A549 (cell line): ENCODE measurements around the gene SESN3. TPM values are rescaled to one million over a fixed set of nuclear protein-coding genes. Genes with fewer than 3 reads are reported as not detected.

Source experiments
- ATAC-seq, 2 experiments: fragments of 200-7000 bp in 1 of 2; fragments of >200 bp in 1 of 2; cut with Nextera tagmentation in 1 of 2; cut with Tn5 transposase in 1 of 2; 3 replicates each; pipeline versions ENCODE4 v1.8.0 to v1.9.1; 2018 to 2020; ENCODE audit warnings: mild to moderate bottlenecking in 1 of 2, moderate library complexity in 1 of 2
- CTCF ChIA-PET: fragments of 300-600 bp; sonication (Branson Sonifier 250); formaldehyde crosslinking; extraction: SDS; loops from one replicate; lab custom pipeline; 2021; ENCODE audit warnings: antibody characterized with exemption, inconsistent platforms; lab: Yijun Ruan, JAX
- POLR2A ChIA-PET: fragments of 350-600 bp; formaldehyde crosslinking; extraction: SDS; loops from one replicate; lab custom pipeline; 2021; ENCODE audit warnings: antibody characterized with exemption, inconsistent platforms; lab: Yijun Ruan, JAX
- DNase-seq, 2 experiments: peaks; one replicate each; pipeline versions ENCODE4 v3.0.0 to v3.0.0-alpha.2; 2011 to 2016; ENCODE audit warnings: low read depth in 1 of 2, low spot score in 1 of 2
- FAIRE-seq: peaks from 2 replicates; lab custom pipeline; 2011; peaks lifted over from hg19 to GRCh38; lab: Jason Lieb, UNC
- H3K27ac ChIP-seq, 2 experiments: fragments of >200 bp; sonication (Bioruptor Twin); formaldehyde crosslinking; 3 replicates each; pipeline ENCODE4 v1.5.1; 2016 to 2017
- H3K4me1 ChIP-seq: fragments of >200 bp; sonication (Bioruptor Twin); formaldehyde crosslinking; 3 replicates; pipeline ENCODE4 v1.6.1; 2016
- H3K4me2 ChIP-seq: fragments of >200 bp; sonication (Bioruptor Twin); formaldehyde crosslinking; 3 replicates; pipeline ENCODE4 v1.6.1; 2016
- H3K4me3 ChIP-seq: fragments of >200 bp; sonication (Bioruptor Twin); formaldehyde crosslinking; 3 replicates; pipeline ENCODE4 v1.5.1; 2016
- H3K9me3 ChIP-seq: fragments of >200 bp; sonication (Bioruptor Twin); formaldehyde crosslinking; 3 replicates; pipeline ENCODE4 v1.6.1; 2016
- ATOH8 ChIP-seq: fragments of 250-450 bp; sonication (Bioruptor Pico); IDR thresholded peaks from 2 replicates; pipeline ENCODE4 v1.5.0; 2020; ENCODE audit warnings: low read depth, mild to moderate bottlenecking, moderate library complexity
- CHD4 ChIP-seq: fragments of 200-600 bp; sonication (generic); IDR thresholded peaks from 2 replicates; pipeline ENCODE4 v1.6.1; 2016; ENCODE audit warnings: antibody characterized with exemption, mild to moderate bottlenecking, borderline replicate concordance
- CTCF ChIP-seq: fragments of >200 bp; sonication (Bioruptor Twin); formaldehyde crosslinking; IDR thresholded peaks from 3 replicates; pipeline ENCODE4 v1.5.1; 2016
- EHMT2 ChIP-seq: fragments of 200-600 bp; sonication (generic); IDR thresholded peaks from 2 replicates; pipeline ENCODE4 v1.6.1; 2016; ENCODE audit warnings: antibody characterized with exemption, low read depth, mild to moderate bottlenecking, moderate library complexity
- ESRRA ChIP-seq: fragments of 150-350 bp; IDR thresholded peaks from 2 replicates; pipeline ENCODE4 v1.6.1; 2014; ENCODE audit warnings: mild to moderate bottlenecking, low read length, borderline replicate concordance
- FOSL2 ChIP-seq, 2 experiments: fragments of 450-650 bp in 1 of 2; fragments of >200 bp in 1 of 2; sonication (Bioruptor Twin) in 1 of 2; formaldehyde crosslinking; IDR thresholded peaks; 2 replicates each; pipeline versions ENCODE4 v1.5.0 to v1.6.1; 2016 to 2020; ENCODE audit warnings: mild to moderate bottlenecking in 1 of 2, moderate library complexity in 1 of 2
- HOXA7 ChIP-seq: fragments of 250-450 bp; sonication (Bioruptor Pico); IDR thresholded peaks from 2 replicates; pipeline ENCODE4 v1.5.0; 2020; ENCODE audit warnings: mild to moderate bottlenecking, moderate library complexity
- JUN ChIP-seq, 2 experiments: fragments of >200 bp; sonication (Bioruptor Twin); formaldehyde crosslinking; IDR thresholded peaks; 2 replicates in 1 of 2; 3 replicates in 1 of 2; pipeline ENCODE4 v1.6.1; 2016 to 2017
- NPAS2 ChIP-seq: fragments of 250-450 bp; sonication (Bioruptor Pico); IDR thresholded peaks from 2 replicates; pipeline ENCODE4 v1.8.0; 2022; ENCODE audit warnings: mild to moderate bottlenecking, moderate library complexity, borderline replicate concordance
- PHF8 ChIP-seq: fragments of 200-600 bp; sonication (generic); IDR thresholded peaks from 2 replicates; pipeline ENCODE4 v1.6.1; 2016; ENCODE audit warnings: low read depth, mild to moderate bottlenecking, antibody characterized with exemption, moderate library complexity, borderline replicate concordance
- POLR2AphosphoS2 ChIP-seq: conservative IDR thresholded peaks from 2 replicates; pipeline ENCODE4 v1.6.1; 2012; ENCODE audit warnings: low read length, improper control_type of control experiment, inconsistent platforms
- RAD21 ChIP-seq, 2 experiments: fragments of >200 bp in 1 of 2; sonication (Bioruptor Twin) in 1 of 2; formaldehyde crosslinking in 1 of 2; IDR thresholded peaks in 1 of 2; conservative IDR thresholded peaks in 1 of 2; 2 replicates in 1 of 2; 3 replicates in 1 of 2; pipeline ENCODE4 v1.6.1; 2012 to 2018; ENCODE audit warnings: inconsistent platforms in 1 of 2
- RARB ChIP-seq: fragments of 250-450 bp; sonication (Bioruptor Pico); IDR thresholded peaks from 2 replicates; pipeline ENCODE4 v1.8.0; 2021; ENCODE audit warnings: mild to moderate bottlenecking, moderate library complexity
- RCOR1 ChIP-seq: fragments of 150-350 bp; IDR thresholded peaks from 2 replicates; pipeline ENCODE4 v1.6.1; 2014; ENCODE audit warnings: antibody characterized with exemption, low read length, low read depth
- REST ChIP-seq: fragments of 200-600 bp; sonication (generic); IDR thresholded peaks from 2 replicates; pipeline ENCODE4 v1.6.1; 2016; ENCODE audit warnings: antibody characterized with exemption, mild to moderate bottlenecking, moderate library complexity
- SMC3 ChIP-seq: fragments of >200 bp; sonication (Bioruptor Twin); formaldehyde crosslinking; IDR thresholded peaks from 3 replicates; pipeline ENCODE4 v1.6.1; 2018; ENCODE audit warnings: inconsistent platforms
- ZSCAN20 ChIP-seq: fragments of 250-450 bp; sonication (Bioruptor Pico); IDR thresholded peaks from 2 replicates; pipeline ENCODE4 v1.8.0; 2022; ENCODE audit warnings: mild to moderate bottlenecking, moderate library complexity
- WGBS: methylation state at CpG from one replicate; pipeline ENCODE4 v1.1.6; 2017; ENCODE audit errors: missing lambda C conversion rate; 5-methylcytosine and 5-hydroxymethylcytosine counted together
- polyA plus RNA-seq, 4 experiments: library from polyadenylated mRNA; depleted of rRNA in 3 of 4; stranded (reverse); fragments of >200 nt; fragmentation: RNase III in 1 of 4; extraction: RNeasy Plus Mini Kit Qiagen cat#74134 plus additional on column Dnase treatment in 1 of 4; gene quantifications; 2 replicates in 3 of 4; 3 replicates in 1 of 4; pipeline ENCODE4 v1.2.3, GENCODE V29; 2011 to 2017

Gene SESN3
- polyA plus RNA-seq, 2 of the 4 experiments (the other 2 are of a cell fraction): 0.35 to 3.6 TPM

DNA sequence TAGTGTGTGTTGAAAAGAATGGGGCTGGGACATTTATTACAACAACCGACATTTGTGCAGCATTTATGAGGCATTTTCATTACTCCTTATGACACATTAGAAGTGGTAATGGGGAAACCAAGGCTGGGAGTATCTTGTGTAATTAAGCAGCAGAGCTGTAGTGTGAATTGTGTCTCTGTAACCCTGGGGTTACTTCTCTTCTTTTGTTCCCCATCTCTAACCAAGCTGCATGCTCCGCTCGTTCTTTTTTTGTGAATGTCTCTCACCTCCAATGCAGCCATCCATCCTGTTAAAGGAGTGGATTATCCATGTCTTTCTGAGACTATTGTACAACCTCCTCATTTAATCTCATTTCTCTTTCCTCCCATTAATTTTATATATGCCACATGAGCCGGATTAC, 75.6 kb downstream of the SESN3 start (continued):
- TF ChIP-seq CHD4 (no peak), ZSCAN20 (CRISPR knock-in tag) (no peak), RCOR1 (no peak), POLR2AphosphoS2 (no peak)

GRCh38 chr11:95154514-95154913, 76.5 kb downstream of the SESN3 start:
- H3K4me3 ChIP-seq: no peak overlapping the region
- H3K4me1 ChIP-seq: no peaks in the 10 kb centered on the region
- no peaks in the 10 kb centered on the region for H3K9me3 ChIP-seq
- ChIA-PET CTCF (interaction anchor here (0.6 to 11.6 kb wide), 22 partner anchors 10 to 1239 kb away, joined by 3 to 174 read pairs (median 4); partner anchors contain the start of genes CEP57, FAM76B and SRSF8), POLR2A (no interaction called here)
- no peak for FAIRE-seq
- no peak overlapping the region for H3K27ac ChIP-seq
- H3K4me2 ChIP-seq: no peak overlapping the region
- peak; percentile 36 to 62 for DNase-seq
- TF ChIP-seq CTCF: peak; percentile 56
- peak; percentile 85 to 86 for TF ChIP-seq RAD21 (conservative IDR thresholded peaks at IDR 0.05 in 1 of 2, IDR thresholded peaks at IDR 0.05 in 1 of 2)
- TF ChIP-seq RARB (CRISPR knock-in tag): no peak
- TF ChIP-seq JUN (IDR thresholded peaks at IDR 0.05): no peak
- TF ChIP-seq SMC3: peak; percentile 83
- peak in 1 of 2 experiments; percentile 37; a peak in 2 of 6 replicates for ATAC-seq

- FAIRE-seq (no peak), DNase-seq (no peak)
- no peak overlapping the region for H3K4me3 ChIP-seq
- H3K4me2 ChIP-seq: no peak overlapping the region
- CTCF ChIA-PET: interaction anchor here (0.6 to 11.6 kb wide), 17 partner anchors 10 to 636 kb away, joined by 3 to 174 read pairs (median 4); partner anchors contain the start of genes CEP57, FAM76B and SRSF8
- WGBS: 80% methylated on average over 1 of the region's 1 CpG
- no peak overlapping the region for H3K27ac ChIP-seq
- no peaks in the 10 kb centered on the region for H3K9me3 ChIP-seq
- no peak for TF ChIP-seq RARB (CRISPR knock-in tag)
- no peak for TF ChIP-seq FOSL2 (IDR thresholded peaks at IDR 0.05)
- no peak for TF ChIP-seq FOSL2 (CRISPR knock-in tag; IDR thresholded peaks at IDR 0.05)
- no peak for TF ChIP-seq EHMT2
- no peak for TF ChIP-seq NPAS2 (CRISPR knock-in tag)
- TF ChIP-seq HOXA7 (CRISPR knock-in tag): no peak
- TF ChIP-seq PHF8: no peak
- TF ChIP-seq, all 56 proteins: peak for 0
- ATAC-seq: no peak
- H3K4me1 ChIP-seq: no peaks in the 10 kb centered on the region
- POLR2A ChIA-PET: no interaction called here
Measured at GRCh38 chr11:95153857-95154246, 77.2 kb downstream of the SESN3 start.

DNA sequence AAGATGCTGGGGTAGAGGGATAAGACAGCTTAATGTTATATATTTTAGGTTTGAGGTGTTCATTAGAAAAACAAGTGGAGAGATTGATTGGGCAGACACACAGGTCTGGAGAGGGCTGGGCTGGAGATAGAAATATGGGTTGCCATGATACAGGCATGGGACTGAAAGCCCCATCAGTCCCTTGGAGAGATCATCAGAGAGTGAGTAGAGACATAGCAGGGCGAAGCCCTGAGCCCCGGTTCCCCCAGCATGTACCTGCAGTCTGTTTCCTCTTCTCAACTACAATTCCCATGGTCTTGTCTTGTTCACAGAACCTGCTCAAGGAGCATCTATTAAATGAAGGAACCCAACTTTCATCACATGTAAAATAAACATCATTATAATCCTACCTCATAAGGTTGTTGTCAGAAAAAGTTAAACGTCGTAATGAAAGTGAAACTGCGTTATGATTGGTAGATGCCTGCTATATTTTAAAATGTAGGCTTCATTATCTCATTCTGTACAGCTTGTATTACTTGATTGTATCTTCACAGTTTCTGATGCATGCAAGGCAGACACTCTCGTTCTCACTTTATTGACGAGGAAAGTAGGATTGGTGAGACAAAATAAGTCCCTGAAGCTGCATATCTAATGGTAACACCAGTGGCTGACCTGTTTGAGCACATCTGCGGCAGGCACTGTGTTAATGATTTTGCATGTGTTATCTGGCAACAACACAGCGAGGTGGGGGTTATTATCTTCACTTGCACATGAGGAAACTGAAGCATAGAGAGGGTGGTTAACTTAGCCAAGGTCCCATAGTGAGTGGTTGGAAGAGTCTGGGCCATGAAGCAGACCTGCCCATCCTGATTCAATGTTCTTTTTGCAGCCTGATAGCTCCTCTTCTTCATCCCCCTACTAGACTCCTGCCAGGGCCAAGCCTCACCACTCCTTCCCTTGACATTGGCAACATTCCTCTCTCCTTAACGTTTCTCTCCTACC, 77.8 kb downstream of the SESN3 start:
- ChIA-PET POLR2A (no interaction called here), CTCF (interaction anchor here (1.1 to 11.6 kb wide), 11 partner anchors 11 to 637 kb away, joined by 3 to 174 read pairs (median 7); partner anchors contain the start of genes CEP57 and SRSF8)
- H3K9me3 ChIP-seq: no peaks in the 10 kb centered on the region
- DNase-seq: no peak
- no peak overlapping the region for H3K4me2 ChIP-seq
- H3K4me1 ChIP-seq: peaks cover 3% of the 10 kb centered on the region; the same call in 1 of the 3 replicates
- no peak overlapping the region for H3K27ac ChIP-seq
- 63% methylated on average over 10 of the region's 10 CpGs for WGBS
- FAIRE-seq: no peak
- TF ChIP-seq ATOH8 (CRISPR knock-in tag) (no peak), REST (no peak), ESRRA (no peak)
- no peak overlapping the region for H3K4me3 ChIP-seq
- no peak for ATAC-seq
